BLaER1 treated with 17β-estradiol and CSF1 and Interleukin-3, amounts not matched to agents 10 nM and 100 nM (cell line): ENCODE measurements around the gene MYOM1.
"Not testable (repeated sequence)": the region's sequence is repeated elsewhere in the genome, so short reads cannot be mapped to it uniquely, and the experiment has no call there.

Experiments
- H3K27ac ChIP-seq, 11 experiments: shearing (Covaris generic); formaldehyde crosslinking; 2 replicates each; pipeline ENCODE4 v1.8.1; 2022
- H3K27me3 ChIP-seq, 11 experiments: shearing (Covaris generic); formaldehyde crosslinking; 2 replicates each; pipeline ENCODE4 v1.8.1; 2022
- H3K36me3 ChIP-seq, 11 experiments: shearing (Covaris generic); formaldehyde crosslinking; 2 replicates each; pipeline ENCODE4 v1.8.1; 2022
- H3K4me1 ChIP-seq, 10 experiments: shearing (Covaris generic); formaldehyde crosslinking; 2 replicates each; pipeline ENCODE4 v1.8.1; 2022
- H3K4me2 ChIP-seq, 11 experiments: shearing (Covaris generic); formaldehyde crosslinking; 2 replicates each; pipeline ENCODE4 v1.8.1; 2022
- H3K4me3 ChIP-seq, 10 experiments: shearing (Covaris generic); formaldehyde crosslinking; 2 replicates each; pipeline ENCODE4 v1.8.1; 2022
- H3K9ac ChIP-seq, 11 experiments: shearing (Covaris generic); formaldehyde crosslinking; 2 replicates each; pipeline ENCODE4 v1.8.1; 2022
- H3K9me3 ChIP-seq, 11 experiments: shearing (Covaris generic); formaldehyde crosslinking; replicated peaks in 1 of 11; 2 replicates each; pipeline ENCODE4 v1.8.1; 2022
- H4K20me1 ChIP-seq, 11 experiments: shearing (Covaris generic); formaldehyde crosslinking; 2 replicates each; pipeline ENCODE4 v1.8.1; 2022
- Cebpa-rat ChIP-seq, 11 experiments: shearing (Covaris generic); IDR thresholded peaks; 2 replicates each; pipeline ENCODE4 v1.8.1; 2022

MYOM1 gene

DNA sequence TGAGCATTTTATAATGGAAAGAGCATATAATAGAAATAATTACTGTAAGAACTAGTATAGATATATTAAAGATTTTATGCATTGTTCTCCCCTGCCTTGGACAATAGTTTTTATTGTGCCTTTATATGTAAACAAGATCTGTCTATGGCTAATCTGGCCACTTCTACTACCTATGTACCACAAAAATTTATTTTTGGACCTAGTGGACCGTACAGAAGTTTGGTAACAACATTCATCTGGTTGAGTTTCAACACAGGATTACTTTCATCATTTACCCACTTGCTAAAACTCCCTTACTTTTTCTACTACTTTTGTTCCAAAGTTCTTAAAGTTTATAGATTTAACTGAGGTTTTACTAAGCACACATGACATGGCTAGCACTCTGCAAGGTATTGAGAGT, 13.2 kb upstream of the MYOM1 start:
- Histone ChIP-seq H3K4me2 (no peak overlapping the region), H3K4me1 (peaks cover 0 to 10% (median 0%) of the 10 kb centered on the region in 10 experiments; a peak in 2 of 20 replicates), H3K9ac (no peak overlapping the region), H3K36me3 (peaks cover 0 to 5% (median 0%) of the 10 kb centered on the region in 11 experiments; a peak in 1 of 22 replicates), H4K20me1 (no peaks in the 10 kb centered on the region), H3K27ac (no peak overlapping the region), H3K4me3 (no peak overlapping the region), H3K9me3 (peaks cover 0 to 17% (median 14%) of the 10 kb centered on the region in 11 experiments; a peak in 16 of 22 replicates), H3K27me3 (no peaks in the 10 kb centered on the region)
- TF ChIP-seq Cebpa-rat (IDR thresholded peaks at IDR 0.05): no peak

DNA sequence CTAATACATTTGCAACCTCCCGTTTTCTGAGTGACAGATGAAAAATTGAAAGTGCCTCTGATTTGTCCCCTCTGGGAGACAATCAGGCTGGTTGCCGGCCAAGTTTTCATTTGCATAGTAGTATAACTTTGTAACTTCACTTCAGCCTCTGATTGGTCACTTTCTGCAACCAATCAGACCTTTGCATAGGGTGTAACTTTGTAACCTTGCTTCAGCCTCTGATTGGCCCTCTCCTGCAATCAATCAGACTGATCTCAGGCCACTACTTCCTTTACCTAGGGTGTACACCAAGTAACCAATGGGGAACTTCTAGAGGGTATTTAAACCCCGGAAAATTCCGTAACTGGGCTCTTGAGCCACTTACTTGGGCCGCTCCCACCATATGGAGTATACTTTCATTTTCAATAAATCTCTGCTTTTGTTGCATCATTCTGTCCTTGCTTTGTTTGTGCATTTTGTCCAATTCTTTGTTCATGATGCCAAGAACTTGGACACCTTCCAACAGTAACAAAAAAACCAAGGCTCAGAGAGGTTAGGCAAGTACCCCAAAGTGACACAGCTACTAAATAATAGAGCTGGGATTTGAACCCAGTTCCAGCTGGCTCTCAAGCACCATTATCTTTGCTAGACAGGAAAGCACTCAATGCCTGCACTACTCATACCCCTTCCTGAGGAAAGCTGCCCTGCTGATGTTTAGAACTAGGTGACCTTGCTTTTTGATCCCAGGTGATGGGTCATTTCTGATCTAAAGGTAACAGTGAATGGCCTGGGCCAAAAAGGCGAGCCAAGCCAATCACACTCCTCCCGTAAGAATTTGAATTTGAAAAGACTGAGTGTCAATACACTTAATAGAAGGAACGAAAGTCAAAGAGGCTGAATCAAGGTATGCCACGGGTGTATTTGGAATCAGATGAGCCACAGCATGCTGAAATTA, 10.9 kb upstream of the MYOM1 start:
- Histone ChIP-seq H3K4me3 (no peak overlapping the region), H3K4me2 (no peak overlapping the region), H3K4me1 (peaks cover 0 to 3% (median 0%) of the 10 kb centered on the region in 10 experiments; a peak in 2 of 20 replicates), H4K20me1 (no peaks in the 10 kb centered on the region), H3K9me3 (peaks cover 0 to 8% (median 0%) of the 10 kb centered on the region in 11 experiments; a peak in 5 of 22 replicates), H3K27ac (no peak overlapping the region), H3K27me3 (no peaks in the 10 kb centered on the region), H3K9ac (no peak overlapping the region), H3K36me3 (no peaks in the 10 kb centered on the region; a peak in 1 of 22 replicates)
- TF ChIP-seq Cebpa-rat (IDR thresholded peaks at IDR 0.05): peak in 1 of 11 experiments; percentile 18; a peak in 1 of 22 replicates

DNA sequence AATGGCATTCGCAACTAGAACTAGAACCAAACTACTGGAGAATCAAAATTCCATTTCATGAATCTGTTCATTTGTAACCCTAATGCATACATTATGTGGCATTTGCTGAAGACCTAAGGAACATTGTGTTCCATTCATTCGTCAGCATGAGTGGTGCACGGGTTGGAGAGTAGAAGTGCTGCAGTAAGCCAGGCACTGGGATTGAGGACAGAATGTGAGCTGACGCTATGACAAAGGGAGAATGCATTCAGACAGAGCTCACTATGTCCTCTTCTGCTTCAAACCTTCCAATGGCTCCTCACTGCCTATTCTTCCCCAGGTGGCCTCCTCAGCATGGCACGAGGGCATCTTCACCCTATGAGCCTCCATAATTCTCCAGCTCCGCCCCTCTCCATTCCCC, 6.3 kb upstream of the MYOM1 start:
- TF ChIP-seq Cebpa-rat (IDR thresholded peaks at IDR 0.05): no peak

DNA sequence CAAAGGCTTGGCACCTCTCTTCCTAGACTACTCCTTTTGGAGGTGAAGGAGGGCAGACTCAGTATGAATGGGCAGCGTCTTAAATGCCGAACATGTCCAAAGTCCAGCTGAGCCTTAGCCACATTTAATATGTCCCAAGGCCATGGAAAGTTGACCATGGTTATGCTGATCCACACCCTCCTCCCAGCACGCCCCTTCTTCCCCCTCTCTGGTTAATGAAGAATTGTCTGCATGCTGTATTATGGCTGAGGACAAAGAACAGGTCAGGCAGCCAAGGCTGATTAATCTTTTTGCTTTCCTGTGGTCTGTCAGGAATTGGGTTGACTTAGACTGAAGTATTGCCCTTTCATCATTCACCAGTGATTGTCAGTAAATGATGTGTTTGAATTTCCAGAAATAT, 5.8 kb upstream of the MYOM1 start:
- Histone ChIP-seq H3K9me3 (peaks cover 0 to 4% (median 0%) of the 10 kb centered on the region in 11 experiments; a peak in 3 of 22 replicates), H3K4me2 (no peak overlapping the region), H3K4me1 (no peaks in the 10 kb centered on the region), H3K27ac (no peak overlapping the region), H4K20me1 (no peaks in the 10 kb centered on the region), H3K36me3 (no peaks in the 10 kb centered on the region; a peak in 1 of 22 replicates), H3K27me3 (no peaks in the 10 kb centered on the region), H3K9ac (no peak overlapping the region), H3K4me3 (no peak overlapping the region)
- no peak for TF ChIP-seq Cebpa-rat (IDR thresholded peaks at IDR 0.05)

More for the DNA sequence above, 6.3 kb upstream of the MYOM1 start:
- H4K20me1 ChIP-seq: no peaks in the 10 kb centered on the region
- no peak overlapping the region for H3K4me2 ChIP-seq
- H3K27me3 ChIP-seq: no peaks in the 10 kb centered on the region
- H3K4me1 ChIP-seq: no peaks in the 10 kb centered on the region
- H3K36me3 ChIP-seq: no peaks in the 10 kb centered on the region; a peak in 1 of 22 replicates
- no peak overlapping the region for H3K9ac ChIP-seq
- H3K27ac ChIP-seq: no peak overlapping the region
- no peak overlapping the region for H3K4me3 ChIP-seq
- H3K9me3 ChIP-seq: peaks cover 0 to 8% (median 0%) of the 10 kb centered on the region in 11 experiments; a peak in 5 of 22 replicates

DNA sequence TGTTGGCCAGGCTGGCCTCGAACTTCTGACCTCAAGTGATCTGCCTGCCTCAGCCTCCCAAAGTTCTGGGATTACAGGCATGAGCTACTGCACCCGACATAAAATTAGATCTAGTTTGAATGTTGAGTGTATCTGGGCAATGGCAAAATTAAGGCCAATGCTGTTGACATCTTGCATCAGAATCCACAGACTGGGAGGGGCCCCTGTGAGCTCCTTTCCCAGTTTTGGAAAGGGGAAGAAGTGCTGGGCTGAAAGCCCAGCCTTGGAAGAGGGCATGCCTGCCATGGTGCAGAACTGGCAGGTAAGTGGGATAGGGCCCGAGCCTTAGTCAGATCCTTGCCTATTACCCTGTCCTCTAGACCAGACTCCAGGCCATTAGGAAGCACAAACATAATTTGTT, 4.5 kb upstream of the MYOM1 start:
- no peak for TF ChIP-seq Cebpa-rat (IDR thresholded peaks at IDR 0.05)
- H3K4me2 ChIP-seq: no peak overlapping the region
- H4K20me1 ChIP-seq: no peaks in the 10 kb centered on the region
- no peak overlapping the region for H3K4me3 ChIP-seq
- peaks cover 0 to 4% (median 0%) of the 10 kb centered on the region in 10 experiments; a peak in 1 of 20 replicates for H3K4me1 ChIP-seq
- no peaks in the 10 kb centered on the region; a peak in 1 of 22 replicates for H3K36me3 ChIP-seq
- no peaks in the 10 kb centered on the region for H3K9me3 ChIP-seq
- no peak overlapping the region for H3K27ac ChIP-seq
- H3K9ac ChIP-seq: no peak overlapping the region
- no peaks in the 10 kb centered on the region for H3K27me3 ChIP-seq

DNA sequence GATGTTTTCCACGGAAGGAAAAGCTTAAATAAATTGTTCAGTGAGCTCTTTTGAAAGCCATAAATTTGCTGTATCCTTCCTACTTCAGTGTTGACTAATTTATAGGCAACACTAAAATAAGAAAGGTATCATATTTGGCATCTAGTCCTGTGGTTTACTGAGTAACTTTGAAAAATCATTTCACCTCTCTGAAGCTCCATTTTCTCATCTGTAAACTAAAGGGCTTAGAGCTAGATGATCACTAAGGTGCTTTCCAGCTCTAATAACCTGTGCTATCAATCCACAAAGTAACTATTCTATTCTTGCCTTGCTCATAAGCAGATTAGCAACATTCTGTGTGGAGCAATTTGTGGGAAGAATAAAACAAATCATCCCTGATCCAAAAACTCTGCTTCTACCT, 3.6 kb upstream of the MYOM1 start:
- H3K27me3 ChIP-seq: no peaks in the 10 kb centered on the region
- H3K4me3 ChIP-seq: no peak overlapping the region
- H3K9me3 ChIP-seq: no peaks in the 10 kb centered on the region
- H3K27ac ChIP-seq: no peak overlapping the region
- no peak overlapping the region for H3K4me2 ChIP-seq
- TF ChIP-seq Cebpa-rat (IDR thresholded peaks at IDR 0.05): no peak
- no peaks in the 10 kb centered on the region for H4K20me1 ChIP-seq
- H3K9ac ChIP-seq: no peak overlapping the region
- H3K4me1 ChIP-seq: peaks cover 0 to 4% (median 0%) of the 10 kb centered on the region in 10 experiments; a peak in 1 of 20 replicates
- no peaks in the 10 kb centered on the region; a peak in 1 of 22 replicates for H3K36me3 ChIP-seq

DNA sequence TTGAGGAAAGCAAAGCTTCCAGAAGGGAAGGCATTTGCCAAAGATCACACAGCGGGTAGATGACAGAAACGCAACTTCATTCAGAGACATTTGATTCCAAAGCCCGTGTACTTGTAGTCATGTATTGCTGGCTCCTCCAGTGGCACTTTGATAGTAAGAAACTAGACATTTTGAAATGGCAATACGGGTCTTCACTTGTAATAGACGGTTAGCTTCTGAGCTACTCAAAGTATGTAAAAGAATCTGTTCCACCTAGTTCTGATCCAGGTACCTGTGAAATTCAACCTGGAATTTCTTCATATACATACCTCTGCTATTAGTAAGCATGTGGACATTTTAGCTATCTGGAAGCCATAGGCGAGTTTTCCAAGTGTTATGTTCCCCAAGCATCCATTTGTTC, 1.7 kb upstream of the MYOM1 start:
- H3K27ac ChIP-seq: no peak overlapping the region
- TF ChIP-seq Cebpa-rat (IDR thresholded peaks at IDR 0.05): no peak
- no peak overlapping the region for H3K9ac ChIP-seq

DNA sequence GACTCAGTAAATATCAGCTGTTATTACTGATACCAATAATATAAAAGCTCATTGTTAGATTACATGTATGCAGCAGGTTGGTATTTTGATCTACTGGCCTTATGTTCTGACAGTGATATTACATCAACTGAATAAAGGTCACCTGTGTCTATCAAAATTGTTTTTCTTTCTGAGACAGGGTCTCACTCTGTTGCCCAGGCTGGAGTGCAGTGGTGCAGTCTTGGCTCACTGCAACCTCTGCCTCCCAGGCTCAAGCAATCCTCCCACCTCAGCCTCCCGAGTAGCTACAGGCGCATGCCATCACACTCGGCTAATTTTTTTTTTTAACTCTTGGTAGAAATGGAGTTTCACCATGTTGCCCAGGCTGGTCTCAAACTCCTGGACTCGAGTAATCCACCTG, 1.1 kb upstream of the MYOM1 start:
- not testable (repeated sequence) for H3K27me3 ChIP-seq, H4K20me1 ChIP-seq, H3K4me3 ChIP-seq, H3K9me3 ChIP-seq, H3K4me1 ChIP-seq, H3K4me2 ChIP-seq, H3K9ac ChIP-seq, H3K27ac ChIP-seq, H3K36me3 ChIP-seq

More for the DNA sequence above, 1.7 kb upstream of the MYOM1 start:
- H3K4me2 ChIP-seq: no peak overlapping the region
- H4K20me1 ChIP-seq: no peaks in the 10 kb centered on the region
- H3K9me3 ChIP-seq: no peaks in the 10 kb centered on the region; a peak in 2 of 22 replicates
- no peak overlapping the region for H3K4me3 ChIP-seq
- H3K27me3 ChIP-seq: no peaks in the 10 kb centered on the region
- peaks cover 0 to 4% (median 0%) of the 10 kb centered on the region in 10 experiments; a peak in 1 of 20 replicates for H3K4me1 ChIP-seq
- no peaks in the 10 kb centered on the region; a peak in 1 of 22 replicates for H3K36me3 ChIP-seq

DNA sequence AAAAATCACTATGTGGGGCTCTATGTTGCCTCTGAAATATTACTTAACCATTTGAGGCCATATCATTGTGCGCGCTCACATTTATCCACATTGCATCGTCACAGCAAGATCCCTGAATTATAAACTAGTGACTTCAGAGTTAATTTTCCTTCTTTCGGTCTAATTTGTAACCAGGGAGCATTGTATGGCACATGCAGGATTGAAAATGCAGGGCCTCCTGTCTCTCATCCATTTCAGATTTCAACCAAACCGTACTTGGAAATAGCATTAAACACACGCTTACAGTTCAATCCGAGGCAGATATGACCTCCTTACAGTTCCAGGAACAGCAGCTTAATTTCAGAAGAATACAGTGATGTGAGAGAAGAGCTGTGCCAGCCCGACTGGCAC, 532 bp downstream of the MYOM1 start:
- Histone ChIP-seq H3K27me3 (no peaks in the 10 kb centered on the region), H3K36me3 (peaks cover 0 to 8% (median 0%) of the 10 kb centered on the region in 11 experiments; a peak in 4 of 22 replicates), H4K20me1 (no peaks in the 10 kb centered on the region), H3K9me3 (peaks cover 0 to 11% (median 5%) of the 10 kb centered on the region in 11 experiments; a peak in 9 of 22 replicates), H3K4me3 (no peak overlapping the region), H3K4me2 (no peak overlapping the region), H3K27ac (no peak overlapping the region), H3K4me1 (peaks cover 0 to 4% (median 0%) of the 10 kb centered on the region in 10 experiments; a peak in 1 of 20 replicates), H3K9ac (no peak overlapping the region)
- no peak for TF ChIP-seq Cebpa-rat (IDR thresholded peaks at IDR 0.05)
